Measurements from ENCODE around the gene GAPDH.
"Not testable (repeated sequence)": the region's sequence is repeated elsewhere in the genome, so short reads cannot be mapped to it uniquely, and the experiment has no call there.

The GAPDH gene

DNA sequence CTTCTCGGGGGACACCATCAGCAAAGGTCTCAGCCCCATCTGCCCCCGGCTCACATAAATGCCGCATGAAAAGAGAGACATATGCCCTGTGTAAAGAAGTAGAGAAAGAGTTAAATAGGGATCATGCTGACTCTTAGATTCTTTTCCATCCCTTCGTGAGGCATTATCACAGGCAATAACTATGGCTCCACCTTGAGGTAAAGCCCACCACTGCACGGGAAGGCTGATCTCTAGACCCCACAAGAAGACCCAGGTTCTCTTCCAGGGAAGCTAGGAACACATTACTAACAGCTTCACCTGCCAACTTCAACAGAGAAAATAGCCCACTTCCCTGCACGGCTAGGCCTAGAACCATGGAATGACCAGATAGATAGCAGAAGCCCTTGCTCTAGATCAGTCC is 47.9 kb downstream of the GAPDH start:
- TF ChIP-seq, protein P1, sequence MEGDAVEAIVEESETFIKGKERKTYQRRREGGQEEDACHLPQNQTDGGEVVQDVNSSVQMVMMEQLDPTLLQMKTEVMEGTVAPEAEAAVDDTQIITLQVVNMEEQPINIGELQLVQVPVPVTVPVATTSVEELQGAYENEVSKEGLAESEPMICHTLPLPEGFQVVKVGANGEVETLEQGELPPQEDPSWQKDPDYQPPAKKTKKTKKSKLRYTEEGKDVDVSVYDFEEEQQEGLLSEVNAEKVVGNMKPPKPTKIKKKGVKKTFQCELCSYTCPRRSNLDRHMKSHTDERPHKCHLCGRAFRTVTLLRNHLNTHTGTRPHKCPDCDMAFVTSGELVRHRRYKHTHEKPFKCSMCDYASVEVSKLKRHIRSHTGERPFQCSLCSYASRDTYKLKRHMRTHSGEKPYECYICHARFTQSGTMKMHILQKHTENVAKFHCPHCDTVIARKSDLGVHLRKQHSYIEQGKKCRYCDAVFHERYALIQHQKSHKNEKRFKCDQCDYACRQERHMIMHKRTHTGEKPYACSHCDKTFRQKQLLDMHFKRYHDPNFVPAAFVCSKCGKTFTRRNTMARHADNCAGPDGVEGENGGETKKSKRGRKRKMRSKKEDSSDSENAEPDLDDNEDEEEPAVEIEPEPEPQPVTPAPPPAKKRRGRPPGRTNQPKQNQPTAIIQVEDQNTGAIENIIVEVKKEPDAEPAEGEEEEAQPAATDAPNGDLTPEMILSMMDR (conservative IDR thresholded peaks at IDR 0.05; ENCODE audit: low read depth), result no peak
- ChIA-PET POLR2A (ENCODE audit: low non-redundant PET) (no interaction called here), CTCF (no interaction called here)
- H3K27ac ChIP-seq, result 0 out of 2 replicates have a peak overlapping the region, but pooled peaks have one; percentile 15
- no peak for DNase-seq (ENCODE audit: low spot score)

DNA sequence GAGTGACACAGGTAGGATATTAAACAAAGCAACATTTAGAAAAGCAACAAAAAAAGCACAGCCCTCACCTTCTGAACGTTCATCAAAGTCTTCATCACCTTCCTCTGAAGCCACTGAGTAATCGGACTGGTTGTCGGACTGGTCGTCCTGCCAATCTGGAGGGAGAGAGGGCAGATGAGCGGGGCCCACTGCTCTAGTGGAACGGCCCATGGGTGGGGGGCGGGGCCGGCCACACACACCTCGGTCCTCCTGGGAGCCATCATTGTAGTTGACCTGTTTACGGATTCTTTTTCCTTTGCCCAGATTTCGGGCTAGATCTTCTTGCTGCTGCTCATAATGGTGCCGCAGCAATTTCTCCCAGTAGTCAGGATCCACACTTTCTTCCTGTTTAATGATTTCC is 48.6 kb downstream of the GAPDH start:
- H3K27ac ChIP-seq, result no peak overlapping the region
- no peak for DNase-seq (ENCODE audit: low spot score)
- TF ChIP-seq, protein P1 (conservative IDR thresholded peaks at IDR 0.05; ENCODE audit: low read depth), result no peak
- ChIA-PET CTCF (no interaction called here), POLR2A (ENCODE audit: low non-redundant PET) (no interaction called here)

DNA sequence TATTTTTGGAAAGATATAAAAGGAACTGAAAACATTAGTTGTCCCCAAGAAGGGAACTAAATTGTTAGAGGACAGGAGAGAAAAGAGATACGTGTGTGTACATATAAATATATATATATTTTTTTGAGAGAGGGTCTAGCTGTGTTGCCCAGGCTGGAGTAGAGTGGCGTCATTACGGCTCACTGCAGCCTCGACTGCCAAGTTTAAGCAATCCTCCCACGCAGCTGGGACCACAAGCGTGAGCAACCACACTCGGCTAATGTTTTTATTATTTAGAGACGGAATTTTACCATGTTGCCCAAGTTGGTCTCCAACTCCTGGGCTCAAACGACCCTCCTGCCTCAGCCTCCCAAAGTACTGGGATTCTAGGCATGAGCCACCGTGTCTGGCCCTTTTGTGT is 50.0 kb downstream of the GAPDH start:
- POLR2A ChIA-PET (ENCODE audit: low non-redundant PET), result no interaction called here
- H3K27ac ChIP-seq, result no peak overlapping the region
- CTCF ChIA-PET, result interaction anchor here (0.6 kb wide), 1 partner anchor 8 kb away, joined by 3 read pairs; no protein-coding TSS in a partner anchor

DNA sequence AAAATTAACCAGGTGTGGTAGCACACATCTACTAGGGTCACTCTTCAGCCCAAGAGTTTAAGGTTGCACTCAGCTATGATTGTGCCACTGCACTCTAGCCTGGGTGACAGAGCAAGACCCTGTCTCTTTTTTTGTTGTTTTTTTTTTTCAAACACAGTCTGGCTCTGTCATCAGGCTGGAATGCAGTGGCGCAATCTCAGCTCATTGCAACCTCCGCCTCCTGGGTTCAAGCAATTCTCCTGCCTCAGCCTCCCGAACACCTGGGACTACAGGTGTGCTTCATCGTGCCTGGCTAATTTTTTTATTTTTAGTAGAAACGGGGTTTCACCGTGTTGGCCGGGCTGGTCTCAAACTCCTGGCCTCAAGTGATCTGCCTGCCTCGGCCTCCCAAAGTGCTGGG is 52.3 kb downstream of the GAPDH start:
- CTCF ChIA-PET; DNase-seq (ENCODE audit: low spot score); H3K27ac ChIP-seq; POLR2A ChIA-PET (ENCODE audit: low non-redundant PET): not testable (repeated sequence)

More for the DNA sequence above, 50.0 kb downstream of the GAPDH start:
- TF ChIP-seq, protein P1 (conservative IDR thresholded peaks at IDR 0.05; ENCODE audit: low read depth), result no peak
- no peak for DNase-seq (ENCODE audit: low spot score)
